Thyroid gland (tissue), 4 donors: Measurements from ENCODE around the gene MRPL10. TPM values are rescaled to one million over a fixed set of nuclear protein-coding genes. Genes with fewer than 3 reads are reported as not detected.

Source experiments
- DNase-seq, 2 donors: peaks; one replicate each; pipeline ENCODE4 v3.0.0-alpha.2; 2019
- H3K27ac ChIP-seq, 3 donors: fragments of 200-600 bp; sonication (generic); 1 replicate in 2 of 3; 2 replicates in 1 of 3; pipeline ENCODE4 v1.5.1; 2016 to 2019; ENCODE audit warnings: mild to moderate bottlenecking in 1 of 3, moderate library complexity in 1 of 3
- H3K27me3 ChIP-seq: fragments of 200-600 bp; sonication (generic); one replicate; pipeline ENCODE4 v1.5.1; 2019
- H3K36me3 ChIP-seq, 2 donors: fragments of 200-600 bp; sonication (generic); one replicate each; pipeline ENCODE4 v1.5.1; 2016 to 2019
- H3K4me1 ChIP-seq, 2 donors: fragments of 200-600 bp; sonication (generic); one replicate each; pipeline ENCODE4 v1.5.1; 2017 to 2019
- H3K4me3 ChIP-seq, 3 donors: fragments of 200-600 bp; sonication (generic); replicated peaks in 1 of 3; 1 replicate in 2 of 3; 2 replicates in 1 of 3; pipeline ENCODE4 v1.5.1; 2016; ENCODE audit warnings: mild to moderate bottlenecking in 1 of 3
- H3K9me3 ChIP-seq: fragments of 200-600 bp; sonication (generic); one replicate; pipeline ENCODE4 v1.5.1; 2017
- POLR2A ChIP-seq, 2 donors: fragments of 450-650 bp; IDR thresholded peaks; one replicate each; pipeline ENCODE4 v1.6.1; 2017; ENCODE audit warnings: antibody characterized with exemption in 2 of 2, mild to moderate bottlenecking in 2 of 2, moderate library complexity in 1 of 2
- WGBS, 2 donors: methylation state at CpG; one replicate each; pipeline ENCODE4 v1.1.5; 2017; 5-methylcytosine and 5-hydroxymethylcytosine counted together
- intact Hi-C: fragments of 100-400 bp; cut with DNase I; formaldehyde crosslinking; loops from one replicate; pipeline ENCODE4 v1.15.1; 2023
- total RNA-seq, 4 donors: library from RNA; depleted of rRNA; stranded (reverse); fragments of >200 nt; gene quantifications; one replicate each; pipeline ENCODE4 v1.2.3, GENCODE V29; 2016
- TF ChIP-seq, protein P1 (sequence below), 6 experiments: fragments of 200-600 bp in 3 of 6; fragments of 450-650 bp in 3 of 6; sonication (generic) in 3 of 6; IDR thresholded peaks; one replicate each; pipeline ENCODE4 v1.5.1; 2016 to 2019; ENCODE audit warnings: antibody characterized with exemption in 6 of 6, mild to moderate bottlenecking in 2 of 6, inconsistent platforms in 1 of 6, moderate library complexity in 1 of 6

The MRPL10 gene
- 10 to 100 TPM; 36.1 to 51.9 (median 39.1) TPM for total RNA-seq

- TF ChIP-seq POLR2A (IDR thresholded peaks at IDR 0.05): peak in 1 of 2 donors; percentile 77
- TF ChIP-seq, protein P1, sequence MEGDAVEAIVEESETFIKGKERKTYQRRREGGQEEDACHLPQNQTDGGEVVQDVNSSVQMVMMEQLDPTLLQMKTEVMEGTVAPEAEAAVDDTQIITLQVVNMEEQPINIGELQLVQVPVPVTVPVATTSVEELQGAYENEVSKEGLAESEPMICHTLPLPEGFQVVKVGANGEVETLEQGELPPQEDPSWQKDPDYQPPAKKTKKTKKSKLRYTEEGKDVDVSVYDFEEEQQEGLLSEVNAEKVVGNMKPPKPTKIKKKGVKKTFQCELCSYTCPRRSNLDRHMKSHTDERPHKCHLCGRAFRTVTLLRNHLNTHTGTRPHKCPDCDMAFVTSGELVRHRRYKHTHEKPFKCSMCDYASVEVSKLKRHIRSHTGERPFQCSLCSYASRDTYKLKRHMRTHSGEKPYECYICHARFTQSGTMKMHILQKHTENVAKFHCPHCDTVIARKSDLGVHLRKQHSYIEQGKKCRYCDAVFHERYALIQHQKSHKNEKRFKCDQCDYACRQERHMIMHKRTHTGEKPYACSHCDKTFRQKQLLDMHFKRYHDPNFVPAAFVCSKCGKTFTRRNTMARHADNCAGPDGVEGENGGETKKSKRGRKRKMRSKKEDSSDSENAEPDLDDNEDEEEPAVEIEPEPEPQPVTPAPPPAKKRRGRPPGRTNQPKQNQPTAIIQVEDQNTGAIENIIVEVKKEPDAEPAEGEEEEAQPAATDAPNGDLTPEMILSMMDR (IDR thresholded peaks at IDR 0.05): peak in 1 of 6 experiments; percentile 26
- Histone ChIP-seq H3K4me3 (peak within 1 kb of the TSS; percentile 36 to 83 (median 77)), H3K36me3 (peaks cover 14 to 21% of the 10 kb centered on the region in 2 donors), H3K27ac (peak within 1 kb of the TSS in 1 of 3 donors; percentile 57), H3K9me3 (no peaks in the 10 kb centered on the region), H3K4me1 (peaks cover 11 to 16% of the 10 kb centered on the region in 2 donors), H3K27me3 (no peaks in the 10 kb centered on the region)
- intact Hi-C loops: no loop called here
- DNase-seq: peak; percentile 92 to 93
- 0 to 1% methylated on average over 36 to 42 of the region's 42 CpGs for WGBS, 2 donors
These were observed at the start of gene MRPL10, which contains the start of gene LRRC46 for GRCh38 chr17:47831003-47831933. MRPL10 (minus strand) TSS chr17:47831541; CDS start chr17:47831511, 30 bp downstream. LRRC46 (plus strand) TSS chr17:47831670; CDS start chr17:47831990, 320 bp downstream.

- TF ChIP-seq, protein P1 (IDR thresholded peaks at IDR 0.05): no peak
- TF ChIP-seq POLR2A (IDR thresholded peaks at IDR 0.05): no peak
- Histone ChIP-seq H3K9me3 (no peaks in the 10 kb centered on the region), H3K36me3 (no peaks in the 10 kb centered on the region), H3K27ac (no peak overlapping the region), H3K4me1 (no peaks in the 10 kb centered on the region), H3K27me3 (no peaks in the 10 kb centered on the region), H3K4me3 (no peak overlapping the region)
- 82% methylated on average over 8 of the region's 8 CpGs for whole genome bisulfite sequencing, 2 donors
- intact Hi-C loops: no loop called here
- DNase-seq: no peak
These were observed 48.6 kb upstream of the MRPL10 start for GRCh38 chr17:47879776-47880454.

- no peaks in the 10 kb centered on the region for H3K9me3 ChIP-seq
- DNase-seq: no peak
- no peaks in the 10 kb centered on the region for H3K36me3 ChIP-seq
- H3K4me1 ChIP-seq: no peaks in the 10 kb centered on the region
- 72 to 79% methylated on average over 2 of the region's 2 CpGs for WGBS, 2 donors
- TF ChIP-seq, protein P1 (IDR thresholded peaks at IDR 0.05): no peak
- TF ChIP-seq POLR2A (IDR thresholded peaks at IDR 0.05): no peak
- no peak overlapping the region for H3K4me3 ChIP-seq
- H3K27ac ChIP-seq: no peak overlapping the region
- intact Hi-C loops: no loop called here
- no peaks in the 10 kb centered on the region for H3K27me3 ChIP-seq
These were observed 47.8 kb upstream of the MRPL10 start for GRCh38 chr17:47879028-47879585.

DNA sequence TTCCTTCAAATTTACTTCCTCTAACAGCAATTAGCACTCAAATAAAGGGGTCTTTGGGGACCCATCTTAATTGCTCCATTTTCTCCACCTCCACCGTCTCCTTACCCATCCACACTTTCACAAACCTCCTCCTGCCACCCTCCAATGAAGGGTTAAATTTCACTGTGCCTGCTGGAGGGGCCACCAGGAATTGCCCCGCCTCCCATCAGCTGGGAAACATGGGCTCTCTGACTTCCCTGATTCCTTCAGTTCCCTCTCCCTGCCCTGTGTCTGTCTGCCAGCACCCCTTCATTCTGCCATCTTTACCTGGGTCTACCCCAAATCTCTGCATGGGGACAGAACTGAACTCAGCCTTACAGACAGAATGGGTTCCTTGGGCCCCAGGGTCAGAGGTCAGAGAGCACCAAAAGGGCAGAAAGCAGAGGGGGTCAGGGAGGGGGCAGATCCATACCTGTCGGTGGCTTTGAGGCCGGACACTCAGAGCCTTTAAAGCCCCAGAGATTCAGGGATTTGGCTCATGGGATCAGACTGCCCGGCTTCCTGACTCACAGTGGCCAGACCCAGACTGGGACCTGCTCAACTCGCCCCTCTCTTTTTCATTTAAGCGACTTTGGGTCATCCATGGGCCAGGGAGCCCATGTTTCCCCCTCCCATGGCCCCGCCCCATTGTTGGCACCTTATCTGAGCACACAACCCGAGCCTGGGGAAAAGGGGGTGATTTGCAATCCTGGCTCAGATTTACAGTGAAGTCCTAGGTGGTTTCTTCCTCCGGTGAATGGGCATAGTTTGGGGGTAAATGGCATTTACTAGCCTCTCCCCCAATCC lies 47.1 kb upstream of the MRPL10 start:
- Histone ChIP-seq H3K27ac (no peak overlapping the region), H3K9me3 (no peaks in the 10 kb centered on the region), H3K36me3 (no peaks in the 10 kb centered on the region), H3K27me3 (no peaks in the 10 kb centered on the region), H3K4me1 (no peaks in the 10 kb centered on the region), H3K4me3 (no peak overlapping the region)
- 58 to 69% methylated on average over 10 of the region's 10 CpGs for WGBS, 2 donors
- DNase-seq: no peak
- TF ChIP-seq, protein P1 (IDR thresholded peaks at IDR 0.05): no peak
- TF ChIP-seq POLR2A (IDR thresholded peaks at IDR 0.05): no peak
- intact Hi-C loops: no loop called here
